CD14-positive monocyte (primary cell): Measurements from ENCODE around the gene SLC16A11. TPM values are rescaled to one million over a fixed set of nuclear protein-coding genes. Genes with fewer than 3 reads are reported as not detected.

Experiments
- DNase-seq, 3 donors: peaks; one replicate each; pipeline ENCODE4 v3.0.0-alpha.2; 2011 to 2022
- H2AFZ ChIP-seq: 2 replicates; pipeline ENCODE4 v1.6.0; 2012; ENCODE audit warnings: mild to moderate bottlenecking, low read depth, low read length, inconsistent platforms; ENCODE audit not compliant: insufficient read depth, poor library complexity, severe bottlenecking
- H3K27ac ChIP-seq, 2 donors: 1 replicate in 1 of 2; 2 replicates in 1 of 2; pipeline ENCODE4 v1.5.1; 2012 to 2013; ENCODE audit warnings: low read length in 2 of 2, control low read depth in 1 of 2, inconsistent platforms in 1 of 2, low read depth in 1 of 2, mild to moderate bottlenecking in 1 of 2
- H3K27me3 ChIP-seq, 2 donors: one replicate each; pipeline versions ENCODE4 v1.6.0 to v1.6.1; 2011 to 2013; ENCODE audit warnings: low read length in 2 of 2; ENCODE audit not compliant: control insufficient read depth in 2 of 2, insufficient read depth in 2 of 2
- H3K36me3 ChIP-seq, 2 donors: replicated peaks in 1 of 2; 1 replicate in 1 of 2; 2 replicates in 1 of 2; pipeline versions ENCODE4 v1.5.1 to v1.6.1; 2012 to 2013; ENCODE audit warnings: low read length in 2 of 2, control low read depth in 1 of 2, inconsistent platforms in 1 of 2, mild to moderate bottlenecking in 1 of 2; ENCODE audit not compliant: insufficient read depth in 2 of 2, control insufficient read depth in 1 of 2
- H3K4me1 ChIP-seq, 2 donors: 1 replicate in 1 of 2; 2 replicates in 1 of 2; pipeline versions ENCODE4 v1.5.1 to v1.6.1; 2012 to 2013; ENCODE audit warnings: low read length in 2 of 2, control low read depth in 1 of 2, inconsistent platforms in 1 of 2, mild to moderate bottlenecking in 1 of 2, moderate library complexity in 1 of 2; ENCODE audit not compliant: insufficient read depth in 2 of 2, control insufficient read depth in 1 of 2
- H3K4me2 ChIP-seq: replicated peaks from 2 replicates; pipeline ENCODE3; 2012; ENCODE audit warnings: low read length, moderate library complexity, mild to moderate bottlenecking; ENCODE audit not compliant: poor library complexity, severe bottlenecking; ENCODE audit errors: extremely low read depth
- H3K4me3 ChIP-seq, 3 experiments: fragments of 200-600 bp in 1 of 3; sonication (generic) in 1 of 3; replicated peaks in 1 of 3; 1 replicate in 2 of 3; 2 replicates in 1 of 3; pipeline ENCODE4 v1.5.1; 2011 to 2013; ENCODE audit warnings: low read length in 3 of 3, mild to moderate bottlenecking in 3 of 3, control low read depth in 2 of 3, low read depth in 2 of 3, inconsistent platforms in 1 of 3, moderate library complexity in 1 of 3
- H3K79me2 ChIP-seq: 2 replicates; pipeline ENCODE4 v1.6.0; 2012; ENCODE audit warnings: mild to moderate bottlenecking, control low read depth, inconsistent platforms, low read length, moderate library complexity; ENCODE audit not compliant: insufficient read depth
- H3K9ac ChIP-seq: 2 replicates; pipeline ENCODE4 v1.6.0; 2017; ENCODE audit warnings: low read length, mild to moderate bottlenecking; ENCODE audit not compliant: insufficient read depth, poor library complexity, severe bottlenecking
- H3K9me3 ChIP-seq, 2 donors: replicated peaks in 1 of 2; 1 replicate in 1 of 2; 2 replicates in 1 of 2; pipeline versions ENCODE4 v1.5.1 to v1.6.1; 2012 to 2013; ENCODE audit warnings: low read length in 2 of 2, control low read depth in 1 of 2; ENCODE audit not compliant: control insufficient read depth in 1 of 2, insufficient read depth in 1 of 2
- H4K20me1 ChIP-seq: 2 replicates; pipeline ENCODE4 v1.6.0; 2012; ENCODE audit warnings: mild to moderate bottlenecking, low read length, control low read depth, moderate library complexity; ENCODE audit not compliant: insufficient read depth
- H3K27ac Mint-ChIP-seq, 7 donors: one replicate each; pipeline ENCODE4 v1.8.0; 2020; ENCODE audit warnings: mild to moderate bottlenecking in 7 of 7, mixed read lengths in 7 of 7, moderate library complexity in 6 of 7, inconsistent platforms in 2 of 7
- H3K27me3 Mint-ChIP-seq, 3 donors: one replicate each; pipeline ENCODE4 v1.8.0; 2021 to 2022; ENCODE audit warnings: low read depth in 3 of 3, mild to moderate bottlenecking in 3 of 3, mixed read lengths in 3 of 3, moderate library complexity in 3 of 3, inconsistent platforms in 1 of 3
- H3K36me3 Mint-ChIP-seq, 2 donors: one replicate each; pipeline ENCODE4 v1.8.0; 2020; ENCODE audit warnings: mixed read lengths in 2 of 2, inconsistent platforms in 1 of 2, mild to moderate bottlenecking in 1 of 2
- H3K4me1 Mint-ChIP-seq: one replicate; pipeline ENCODE4 v1.8.0; 2020; ENCODE audit warnings: mild to moderate bottlenecking, mixed read lengths
- H3K4me3 Mint-ChIP-seq, 2 donors: one replicate each; pipeline ENCODE4 v1.8.0; 2020; ENCODE audit warnings: mild to moderate bottlenecking in 2 of 2, mixed read lengths in 2 of 2, moderate library complexity in 1 of 2
- H3K9me3 Mint-ChIP-seq, 7 donors: one replicate each; pipeline ENCODE4 v1.8.0; 2020 to 2022; ENCODE audit warnings: mixed read lengths in 7 of 7, mild to moderate bottlenecking in 6 of 7, moderate library complexity in 6 of 7, inconsistent platforms in 2 of 7
- CTCF ChIP-seq: fragments of 200-600 bp; IDR thresholded peaks from one replicate; pipeline ENCODE4 v1.8.0; 2022; ENCODE audit warnings: antibody characterized with exemption, mild to moderate bottlenecking
- WGBS: methylation state at CpG from one replicate; pipeline ENCODE4 v1.1.5; 2013; ENCODE audit warnings: missing lambda C conversion rate; ENCODE audit not compliant: insufficient coverage; 5-methylcytosine and 5-hydroxymethylcytosine counted together
- intact Hi-C, 2 donors: fragments of 100-400 bp; cut with micrococcal nuclease; formaldehyde crosslinking; loops; one replicate each; pipeline versions ENCODE4 v1.15.0 to v1.15.1; 2023
- polyA plus RNA-seq, 3 donors: library from polyadenylated mRNA; depleted of rRNA in 1 of 3; unstranded in 2 of 3; stranded (reverse) in 1 of 3; fragments of 300-500 nt in 2 of 3; fragments of >200 nt in 1 of 3; fragmentation: Illumina TruSeq in 2 of 3; gene quantifications; 1 replicate in 2 of 3; 2 replicates in 1 of 3; pipeline ENCODE4 v1.2.3, GENCODE V29; 2012 to 2021

SLC16A11 gene
- polyA plus RNA-seq, 3 donors = not detected

GRCh38 chr17:7014261-7014994 is 29.5 kb downstream of the SLC16A11 start:
- H4K20me1 ChIP-seq = peaks cover 7% of the 10 kb centered on the region
- under 1% methylated on average over 59 of the region's 75 CpGs for WGBS
- Mint-ChIP-seq H3K27ac (peak overlapping the region; percentile 99 to 100 (median 100)), H3K4me3 (peak overlapping the region; percentile 94 to 98), H3K36me3 (peaks cover 32 to 34% of the 10 kb centered on the region in 2 donors), H3K9me3 (peaks cover 0 to 5% (median 0%) of the 10 kb centered on the region in 7 donors), H3K4me1 (peaks cover 60% of the 10 kb centered on the region), H3K27me3 (peaks cover 2 to 9% (median 3%) of the 10 kb centered on the region in 3 donors)
- intact Hi-C loops = loop anchor here in 1 of 2 donors (5.0 kb wide), 2 partner anchors 362 to 1043 kb away; partner anchors contain the start of genes C17orf100 and MED31
- peak; percentile 99 to 100 (median 99) for DNase-seq
- H3K79me2 ChIP-seq = peaks cover 55% of the 10 kb centered on the region
- peaks cover 16 to 23% of the 10 kb centered on the region in 2 donors for H3K36me3 ChIP-seq
- peak overlapping the region; percentile 96 for H3K4me2 ChIP-seq
- H3K4me1 ChIP-seq = peaks cover 49 to 66% of the 10 kb centered on the region in 2 donors
- no peaks in the 10 kb centered on the region for H3K27me3 ChIP-seq
- H2AFZ ChIP-seq = no peak overlapping the region
- peak overlapping the region; percentile 98 to 100 for H3K27ac ChIP-seq
- H3K9me3 ChIP-seq = no peaks in the 10 kb centered on the region
- TF ChIP-seq CTCF = peak; percentile 92
- peak overlapping the region; percentile 95 to 98 (median 97) for H3K4me3 ChIP-seq
- H3K9ac ChIP-seq = peak overlapping the region; percentile 99

- Histone ChIP-seq H3K79me2 (peaks cover 80% of the 10 kb centered on the region), H3K9me3 (no peaks in the 10 kb centered on the region), H3K4me3 (peak overlapping the region; percentile 95 to 98 (median 97)), H3K27ac (peak overlapping the region; percentile 98 to 100), H2AFZ (peak overlapping the region; percentile 73), H4K20me1 (peaks cover 29% of the 10 kb centered on the region), H3K27me3 (no peaks in the 10 kb centered on the region), H3K4me2 (peak overlapping the region; percentile 96), H3K9ac (peak overlapping the region; percentile 99), H3K4me1 (peaks cover 53 to 57% of the 10 kb centered on the region in 2 donors), H3K36me3 (peaks cover 14 to 33% of the 10 kb centered on the region in 2 donors)
- TF ChIP-seq CTCF = no peak
- no peak for DNase-seq
- peaks cover 0 to 5% (median 0%) of the 10 kb centered on the region in 7 donors for H3K9me3 Mint-ChIP-seq
- peaks cover 38 to 45% of the 10 kb centered on the region in 2 donors for H3K36me3 Mint-ChIP-seq
- intact Hi-C loops = loop anchor here in 1 of 2 donors (5.0 kb wide), 2 partner anchors 360 to 1045 kb away; partner anchors contain the start of genes C17orf100 and MED31
- H3K27me3 Mint-ChIP-seq = peaks cover 0 to 7% (median 2%) of the 10 kb centered on the region in 3 donors
- no CpG with 5 or more reads among the region's 6 CpGs for WGBS
- H3K27ac Mint-ChIP-seq = peak overlapping the region; percentile 99 to 100 (median 100)
- peak overlapping the region; percentile 94 to 98 for H3K4me3 Mint-ChIP-seq
- H3K4me1 Mint-ChIP-seq = peaks cover 63% of the 10 kb centered on the region
Measured at GRCh38 chr17:7011942-7012254, 32.0 kb downstream of the SLC16A11 start.
